Measurements from ENCODE around the gene MEN1. TPM values are rescaled to one million over a fixed set of nuclear protein-coding genes. Genes with fewer than 3 reads are reported as not detected.

MEN1 gene
- total RNA-seq, 2 donors from 2014 or later = 21.1 to 45.5 TPM

- TF ChIP-seq CTCF (IDR thresholded peaks at IDR 0.05) = no peak
- DNase-seq = no peak
- Histone ChIP-seq H3K36me3 (no peaks in the 10 kb centered on the region), H3K27ac (no peak overlapping the region), H3K9ac (ENCODE audit: low read depth in 2 of 2, low read length in 2 of 2) (no peak overlapping the region), H3K4me1 (no peaks in the 10 kb centered on the region), H3K9me3 (no peaks in the 10 kb centered on the region), H3K4me3 (no peak overlapping the region), H3K27me3 (no peaks in the 10 kb centered on the region)
- intact Hi-C loops (cut with DNase I) = loop anchor here (5.0 kb wide), 2 partner anchors 53 to 103 kb away; partner anchors contain the start of gene CDC42BPG
Observed at GRCh38 chr11:64789331-64790204, 20.8 kb downstream of the MEN1 start.

GRCh38 chr11:64788321-64789215 is 21.8 kb downstream of the MEN1 start:
- Histone ChIP-seq H3K4me3 (no peak overlapping the region), H3K27ac (no peak overlapping the region), H3K27me3 (no peaks in the 10 kb centered on the region), H3K9me3 (no peaks in the 10 kb centered on the region), H3K9ac (ENCODE audit: low read depth in 2 of 2, low read length in 2 of 2) (no peak overlapping the region), H3K4me1 (no peaks in the 10 kb centered on the region), H3K36me3 (no peaks in the 10 kb centered on the region)
- intact Hi-C loops (cut with DNase I) = loop anchor here (5.0 kb wide), 2 partner anchors 54 to 104 kb away; partner anchors contain the start of gene CDC42BPG
- DNase-seq = no peak
- no peak for TF ChIP-seq CTCF (IDR thresholded peaks at IDR 0.05)

GRCh38 chr11:64787526-64788320 is 22.6 kb downstream of the MEN1 start:
- H3K4me1 ChIP-seq = no peaks in the 10 kb centered on the region
- DNase-seq = peak; percentile 80
- peak; percentile 53 for TF ChIP-seq CTCF (IDR thresholded peaks at IDR 0.05)
- H3K36me3 ChIP-seq = no peaks in the 10 kb centered on the region
- no peak overlapping the region for H3K4me3 ChIP-seq
- H3K27ac ChIP-seq = no peak overlapping the region
- intact Hi-C loops (cut with DNase I) = loop anchor here (5.0 kb wide), 2 partner anchors 55 to 105 kb away; partner anchors contain the start of gene CDC42BPG
- H3K9ac ChIP-seq (ENCODE audit: low read depth in 2 of 2, low read length in 2 of 2) = no peak overlapping the region
- H3K9me3 ChIP-seq = no peaks in the 10 kb centered on the region
- H3K27me3 ChIP-seq = no peaks in the 10 kb centered on the region

- TF ChIP-seq CTCF (IDR thresholded peaks at IDR 0.05) = no peak
- Histone ChIP-seq H3K27me3 (no peaks in the 10 kb centered on the region), H3K9ac (ENCODE audit: low read depth in 2 of 2, low read length in 2 of 2) (no peak overlapping the region), H3K9me3 (no peaks in the 10 kb centered on the region), H3K4me1 (no peaks in the 10 kb centered on the region), H3K36me3 (no peaks in the 10 kb centered on the region), H3K27ac (no peak overlapping the region), H3K4me3 (no peak overlapping the region)
- no peak for DNase-seq
- intact Hi-C loops (cut with DNase I) = loop anchor here (5.0 kb wide), 2 partner anchors 56 to 106 kb away; partner anchors contain the start of gene CDC42BPG
Observed at GRCh38 chr11:64786308-64786707, 24.0 kb downstream of the MEN1 start.

All from colonic mucosa (tissue), 4 donors.